ENCODE data around the gene GPR173. TPM values are rescaled to one million over a fixed set of nuclear protein-coding genes. Genes with fewer than 3 reads are reported as not detected.

The GPR173 gene
- total and polyA plus RNA-seq, 2 donors from 2014 or later = 1.7 to 5.4 TPM

DNA sequence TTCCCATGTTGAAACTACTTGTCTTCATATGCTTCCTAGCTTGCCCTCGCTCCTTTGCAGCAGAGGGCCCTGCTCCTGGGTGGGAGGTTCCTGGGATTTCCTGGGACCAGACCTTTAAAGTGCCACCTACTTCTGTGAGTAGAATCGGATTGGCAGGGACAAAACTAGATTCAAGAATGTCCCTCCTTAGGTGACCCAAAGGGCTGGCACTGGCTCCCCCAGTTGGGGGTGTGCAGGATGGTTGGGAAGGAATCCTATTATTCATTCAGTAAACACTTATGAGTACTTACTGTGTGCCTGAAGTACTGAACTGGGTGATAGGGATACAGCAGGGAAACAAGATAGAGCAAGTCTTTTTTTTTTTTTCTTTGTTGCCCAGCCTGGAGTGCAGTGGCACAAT is 42.8 kb downstream of the GPR173 start:
- TF ChIP-seq, protein P1, sequence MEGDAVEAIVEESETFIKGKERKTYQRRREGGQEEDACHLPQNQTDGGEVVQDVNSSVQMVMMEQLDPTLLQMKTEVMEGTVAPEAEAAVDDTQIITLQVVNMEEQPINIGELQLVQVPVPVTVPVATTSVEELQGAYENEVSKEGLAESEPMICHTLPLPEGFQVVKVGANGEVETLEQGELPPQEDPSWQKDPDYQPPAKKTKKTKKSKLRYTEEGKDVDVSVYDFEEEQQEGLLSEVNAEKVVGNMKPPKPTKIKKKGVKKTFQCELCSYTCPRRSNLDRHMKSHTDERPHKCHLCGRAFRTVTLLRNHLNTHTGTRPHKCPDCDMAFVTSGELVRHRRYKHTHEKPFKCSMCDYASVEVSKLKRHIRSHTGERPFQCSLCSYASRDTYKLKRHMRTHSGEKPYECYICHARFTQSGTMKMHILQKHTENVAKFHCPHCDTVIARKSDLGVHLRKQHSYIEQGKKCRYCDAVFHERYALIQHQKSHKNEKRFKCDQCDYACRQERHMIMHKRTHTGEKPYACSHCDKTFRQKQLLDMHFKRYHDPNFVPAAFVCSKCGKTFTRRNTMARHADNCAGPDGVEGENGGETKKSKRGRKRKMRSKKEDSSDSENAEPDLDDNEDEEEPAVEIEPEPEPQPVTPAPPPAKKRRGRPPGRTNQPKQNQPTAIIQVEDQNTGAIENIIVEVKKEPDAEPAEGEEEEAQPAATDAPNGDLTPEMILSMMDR (IDR thresholded peaks at IDR 0.05; ENCODE audit: borderline replicate concordance, extremely low read depth, insufficient read depth) = no peak
- no peak overlapping the region for H3K27ac ChIP-seq (ENCODE audit: low read depth in 2 of 2, low read length in 2 of 2)
- H3K36me3 ChIP-seq (ENCODE audit: control insufficient read depth in 2 of 3, insufficient read depth in 3 of 3, low read length in 3 of 3) = no peaks in the 10 kb centered on the region
- H3K4me1 ChIP-seq (ENCODE audit: control insufficient read depth in 2 of 3, insufficient read depth in 2 of 3, low read depth in 1 of 3, low read length in 3 of 3) = peaks cover 0 to 5% (median 3%) of the 10 kb centered on the region in 3 donors
- DNase-seq (no peak), FAIRE-seq (no peak)
- intact Hi-C loops (cut with DNase I) = no loop called here
- no peaks in the 10 kb centered on the region for H3K9me3 ChIP-seq (ENCODE audit: control insufficient read depth in 2 of 3, insufficient read depth in 1 of 3, low read length in 3 of 3)
- no peak overlapping the region for H3K9ac ChIP-seq (ENCODE audit: low read length in 3 of 3)
- no peak overlapping the region for H3K4me3 ChIP-seq (ENCODE audit: low read length in 3 of 3)
- H3K27me3 ChIP-seq (ENCODE audit: control insufficient read depth, insufficient read depth, low read length) = peaks cover 4% of the 10 kb centered on the region

- peak overlapping the region; percentile 88 to 90 for H3K27ac ChIP-seq (ENCODE audit: low read depth in 2 of 2, low read length in 2 of 2)
- peak overlapping the region; percentile 65 to 82 (median 74) for H3K4me3 ChIP-seq (ENCODE audit: low read length in 3 of 3)
- no peaks in the 10 kb centered on the region for H3K9me3 ChIP-seq (ENCODE audit: control insufficient read depth in 2 of 3, insufficient read depth in 1 of 3, low read length in 3 of 3)
- no peak for FAIRE-seq
- peak; percentile 74 to 92 (median 81) for DNase-seq
- H3K4me1 ChIP-seq (ENCODE audit: control insufficient read depth in 2 of 3, insufficient read depth in 2 of 3, low read depth in 1 of 3, low read length in 3 of 3) = peaks cover 0 to 5% (median 3%) of the 10 kb centered on the region in 3 donors
- H3K9ac ChIP-seq (ENCODE audit: low read length in 3 of 3) = peak overlapping the region in 2 of 3 donors; percentile 57 to 80
- intact Hi-C loops (cut with DNase I) = no loop called here
- peaks cover 4% of the 10 kb centered on the region for H3K27me3 ChIP-seq (ENCODE audit: control insufficient read depth, insufficient read depth, low read length)
- H3K36me3 ChIP-seq (ENCODE audit: control insufficient read depth in 2 of 3, insufficient read depth in 3 of 3, low read length in 3 of 3) = no peaks in the 10 kb centered on the region
- TF ChIP-seq, protein P1 (IDR thresholded peaks at IDR 0.05; ENCODE audit: borderline replicate concordance, extremely low read depth, insufficient read depth) = peak; percentile 63
Measured at GRCh38 chrX:53093177-53093655, 44.6 kb downstream of the GPR173 start.

DNA sequence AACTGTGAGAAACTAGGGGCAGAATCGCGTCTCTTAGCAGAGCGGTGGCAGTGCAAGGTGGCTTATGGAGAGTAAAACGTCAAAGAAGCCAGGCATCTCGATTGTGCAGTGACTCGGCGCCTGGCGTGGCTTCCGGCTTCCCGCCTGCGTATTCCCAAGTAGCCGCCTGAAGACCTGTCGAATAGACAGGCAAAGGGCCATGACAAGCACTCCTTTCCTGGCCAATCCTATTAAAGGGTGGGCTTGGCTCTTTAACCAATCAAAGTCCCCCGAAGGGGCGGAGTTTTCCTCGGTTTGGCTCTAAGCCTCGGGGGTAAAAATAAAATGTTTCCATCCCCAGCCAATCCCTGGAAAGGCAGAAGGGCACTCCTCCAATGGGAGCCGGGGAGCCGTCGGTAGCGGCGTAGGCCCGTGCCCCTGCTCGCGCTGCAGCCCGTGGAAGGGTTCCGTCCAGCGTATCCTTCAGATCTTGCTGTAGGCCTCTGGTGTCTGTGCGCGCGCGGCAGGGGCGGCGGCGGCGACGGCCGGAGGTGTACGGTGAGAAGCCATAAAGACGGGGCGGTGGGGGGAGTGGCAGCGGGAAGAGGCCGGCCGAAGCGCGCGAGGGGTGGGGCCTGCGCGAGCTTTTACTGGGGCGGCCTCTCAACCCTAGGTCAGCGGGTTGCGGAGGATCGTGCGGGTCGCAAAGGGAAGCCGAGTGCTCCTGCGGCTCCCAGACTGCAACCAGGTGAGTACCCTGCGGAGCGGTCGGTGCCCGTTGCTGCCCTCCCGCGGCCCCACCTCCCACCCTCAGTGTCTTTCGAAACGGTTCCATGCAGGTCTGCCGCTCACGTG is 45.4 kb downstream of the GPR173 start, which contains the start of gene KANTR:
KANTR (plus strand) TSS at position 395 of the 834 bp plus-strand sequence. CDS start 30,131 bp downstream, outside the sequence.
- Histone ChIP-seq H3K4me3 (ENCODE audit: low read length in 3 of 3) (peak within 1 kb of the TSS; percentile 78 to 87 (median 82)), H3K9ac (ENCODE audit: low read length in 3 of 3) (peak within 1 kb of the TSS in 2 of 3 donors; percentile 69 to 80), H3K9me3 (ENCODE audit: control insufficient read depth in 2 of 3, insufficient read depth in 1 of 3, low read length in 3 of 3) (no peaks in the 10 kb centered on the region), H3K4me1 (ENCODE audit: control insufficient read depth in 2 of 3, insufficient read depth in 2 of 3, low read depth in 1 of 3, low read length in 3 of 3) (peaks cover 0 to 5% (median 3%) of the 10 kb centered on the region in 3 donors), H3K27me3 (ENCODE audit: control insufficient read depth, insufficient read depth, low read length) (peaks cover 4% of the 10 kb centered on the region), H3K36me3 (ENCODE audit: control insufficient read depth in 2 of 3, insufficient read depth in 3 of 3, low read length in 3 of 3) (no peaks in the 10 kb centered on the region), H3K27ac (ENCODE audit: low read depth in 2 of 2, low read length in 2 of 2) (peak within 1 kb of the TSS; percentile 88 to 90)
- DNase-seq (peak; percentile 92 to 98 (median 94)), FAIRE-seq (peak; percentile 98)
- TF ChIP-seq, protein P1 (IDR thresholded peaks at IDR 0.05; ENCODE audit: borderline replicate concordance, extremely low read depth, insufficient read depth) = no peak
- intact Hi-C loops (cut with DNase I) = no loop called here

Data from kidney (tissue), 14 donors.